ENCODE measurements around the gene CD72.

GRCh38 chr9:35667939-35668338 is 49.7 kb upstream of the CD72 start:
- TF ChIP-seq POLR2A (IDR thresholded peaks at IDR 0.05; ENCODE audit: extremely low read depth, insufficient read length), result no peak
- no peak for TF ChIP-seq CTCF (IDR thresholded peaks at IDR 0.05; ENCODE audit: low read depth, low read length)

All from NB4 (cell line).